ENCODE results near the gene HOMER3. TPM values are rescaled to one million over a fixed set of nuclear protein-coding genes. Genes with fewer than 3 reads are reported as not detected.
"Not testable (repeated sequence)": the region's sequence is repeated elsewhere in the genome, so short reads cannot be mapped to it uniquely, and the experiment has no call there.

Gene HOMER3
- total RNA-seq, 4 donors from 2014 or later: 16.6 to 47.8 (median 40.6) TPM

DNA sequence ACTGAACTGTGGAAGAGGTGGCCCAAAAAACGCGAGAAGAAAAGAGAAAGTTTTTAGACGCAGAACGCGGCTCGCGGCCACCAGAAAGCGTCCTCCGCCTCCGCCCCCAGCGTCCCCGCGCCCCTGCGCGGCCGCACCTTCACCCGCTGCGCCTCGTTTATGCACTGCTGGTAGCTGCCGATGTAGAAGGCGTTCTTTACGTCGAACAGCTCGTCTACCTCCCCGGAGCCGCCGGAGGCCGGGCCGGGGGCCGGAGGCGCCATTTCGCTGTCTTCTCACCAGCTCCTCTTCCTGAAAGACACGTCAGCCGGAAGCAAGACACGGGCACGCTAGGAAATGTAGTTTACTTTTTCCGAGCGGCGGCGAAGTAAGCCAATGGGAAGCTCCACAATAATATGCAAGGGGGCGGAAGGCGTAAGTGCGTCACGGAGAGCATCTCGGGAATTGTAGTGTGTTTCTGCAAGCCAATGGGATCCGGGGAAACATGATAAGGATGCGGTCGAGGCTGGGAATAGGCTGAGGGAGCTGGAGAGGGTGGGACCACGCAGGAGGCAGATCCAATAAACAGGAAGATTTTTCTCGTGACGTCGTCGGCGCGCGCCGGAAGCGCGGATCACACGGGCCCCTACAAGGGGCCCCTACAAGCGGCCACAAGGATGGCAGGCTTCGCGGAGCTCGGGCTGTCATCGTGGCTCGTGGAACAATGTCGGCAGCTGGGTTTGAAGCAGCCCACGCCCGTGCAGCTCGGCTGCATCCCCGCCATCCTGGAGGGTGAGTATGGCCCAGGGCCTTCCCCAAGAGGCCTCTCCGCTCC is 21.7 kb downstream of the HOMER3 start, which contains the start of the genes COPE and DDX49:
Gene COPE (minus strand): TSS at position 302 of the 814 bp plus-strand sequence. CDS start 39 bp downstream, at position 263.
Gene DDX49 (plus strand): TSS at position 630 of the 814 bp plus-strand sequence. CDS start 27 bp downstream, at position 657.
- peak; percentile 96 for DNase-seq (ENCODE audit: low spot score)
- TF ChIP-seq, protein P1, sequence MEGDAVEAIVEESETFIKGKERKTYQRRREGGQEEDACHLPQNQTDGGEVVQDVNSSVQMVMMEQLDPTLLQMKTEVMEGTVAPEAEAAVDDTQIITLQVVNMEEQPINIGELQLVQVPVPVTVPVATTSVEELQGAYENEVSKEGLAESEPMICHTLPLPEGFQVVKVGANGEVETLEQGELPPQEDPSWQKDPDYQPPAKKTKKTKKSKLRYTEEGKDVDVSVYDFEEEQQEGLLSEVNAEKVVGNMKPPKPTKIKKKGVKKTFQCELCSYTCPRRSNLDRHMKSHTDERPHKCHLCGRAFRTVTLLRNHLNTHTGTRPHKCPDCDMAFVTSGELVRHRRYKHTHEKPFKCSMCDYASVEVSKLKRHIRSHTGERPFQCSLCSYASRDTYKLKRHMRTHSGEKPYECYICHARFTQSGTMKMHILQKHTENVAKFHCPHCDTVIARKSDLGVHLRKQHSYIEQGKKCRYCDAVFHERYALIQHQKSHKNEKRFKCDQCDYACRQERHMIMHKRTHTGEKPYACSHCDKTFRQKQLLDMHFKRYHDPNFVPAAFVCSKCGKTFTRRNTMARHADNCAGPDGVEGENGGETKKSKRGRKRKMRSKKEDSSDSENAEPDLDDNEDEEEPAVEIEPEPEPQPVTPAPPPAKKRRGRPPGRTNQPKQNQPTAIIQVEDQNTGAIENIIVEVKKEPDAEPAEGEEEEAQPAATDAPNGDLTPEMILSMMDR (IDR thresholded peaks at IDR 0.05): no peak
- peak; percentile 99 for ATAC-seq (ENCODE audit: low FRiP score)

DNA sequence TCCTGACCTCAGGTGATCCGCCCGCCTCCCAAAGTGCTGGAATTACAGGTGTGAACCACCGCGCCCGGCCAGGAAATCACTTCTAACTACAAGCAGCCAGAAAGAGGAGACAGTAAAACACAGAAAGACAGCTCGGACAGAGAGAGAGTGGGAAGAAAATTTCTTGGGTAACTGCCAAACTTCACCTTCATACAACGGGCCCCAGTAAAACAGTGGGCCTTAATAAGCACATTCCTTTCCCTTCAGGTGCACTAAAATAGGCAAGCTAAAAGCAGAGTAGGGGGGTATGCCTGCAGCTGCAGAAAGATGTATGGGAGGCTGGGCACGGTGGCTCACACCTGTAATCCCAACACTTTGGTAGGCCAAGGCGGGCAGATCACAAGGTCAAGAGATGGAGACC is 23.4 kb downstream of the HOMER3 start:
- ATAC-seq (ENCODE audit: low FRiP score); DNase-seq (ENCODE audit: low spot score): not testable (repeated sequence)

DNA sequence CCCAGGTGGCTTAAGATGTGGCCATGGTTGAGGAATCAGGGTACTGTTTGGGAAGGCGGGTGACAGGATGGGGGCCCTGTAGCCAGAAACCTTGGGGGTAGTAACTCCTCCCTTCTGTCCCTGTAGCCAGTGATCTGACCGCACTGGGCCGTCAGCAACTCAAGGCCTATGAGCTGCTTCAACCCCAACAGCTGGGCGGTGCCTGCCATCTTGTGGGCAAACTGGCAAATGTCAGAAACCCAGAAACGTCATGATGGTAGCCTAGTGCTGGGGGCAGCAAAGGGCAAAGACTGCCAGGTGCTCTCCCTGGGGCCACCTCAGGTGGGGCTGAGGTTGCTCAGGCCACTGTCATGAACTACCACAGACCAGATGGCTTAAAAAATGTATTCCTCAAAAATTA is 25.4 kb downstream of the HOMER3 start:
- TF ChIP-seq, protein P1 (IDR thresholded peaks at IDR 0.05): no peak
- DNase-seq (ENCODE audit: low spot score) (no peak), ATAC-seq (ENCODE audit: low FRiP score) (no peak)

DNA sequence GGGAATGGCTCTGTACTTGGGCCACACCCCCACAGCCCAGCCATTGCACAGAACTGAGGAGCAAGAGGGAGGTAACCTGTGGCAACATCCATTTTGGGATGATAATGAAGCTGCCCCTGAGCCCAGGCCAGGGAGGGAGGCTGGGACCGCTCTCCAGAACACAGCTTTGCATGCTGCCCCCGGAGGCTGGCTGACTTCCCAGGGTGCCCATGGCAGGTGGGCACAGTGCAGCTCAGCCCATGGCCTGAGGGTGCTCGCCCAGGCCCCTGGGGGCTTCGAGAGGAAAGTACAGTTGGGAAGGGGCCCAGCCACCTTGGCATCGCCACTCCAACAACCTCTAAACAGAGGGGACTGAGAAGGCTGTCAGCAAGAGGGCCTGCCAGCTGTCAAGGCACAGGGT is 27.6 kb downstream of the HOMER3 start:
- no peak for DNase-seq (ENCODE audit: low spot score)
- TF ChIP-seq, protein P1 (IDR thresholded peaks at IDR 0.05): no peak
- no peak for ATAC-seq (ENCODE audit: low FRiP score)

DNA sequence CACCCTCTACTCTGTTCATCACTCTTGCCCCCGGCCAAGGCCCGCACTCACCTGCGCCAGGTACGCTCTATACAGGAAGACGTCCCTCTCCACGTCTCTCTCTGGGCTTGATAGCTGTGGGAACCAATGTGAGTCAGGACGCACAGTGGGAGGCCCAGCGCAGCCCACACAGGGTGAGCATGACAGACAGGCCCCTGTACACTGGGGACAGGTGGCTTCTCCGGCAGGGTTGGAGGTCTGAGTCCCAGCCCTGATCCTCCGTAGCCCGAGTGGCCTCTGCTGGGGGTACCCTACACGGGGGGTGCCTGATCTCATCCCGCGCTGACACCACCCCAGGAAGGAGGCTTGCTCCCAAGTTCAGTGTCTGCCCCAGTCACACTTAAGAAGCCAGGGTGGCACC is 28.1 kb downstream of the HOMER3 start:
- TF ChIP-seq, protein P1 (IDR thresholded peaks at IDR 0.05): no peak
- no peak for DNase-seq (ENCODE audit: low spot score)
- peak; percentile 17 for ATAC-seq (ENCODE audit: low FRiP score)

DNA sequence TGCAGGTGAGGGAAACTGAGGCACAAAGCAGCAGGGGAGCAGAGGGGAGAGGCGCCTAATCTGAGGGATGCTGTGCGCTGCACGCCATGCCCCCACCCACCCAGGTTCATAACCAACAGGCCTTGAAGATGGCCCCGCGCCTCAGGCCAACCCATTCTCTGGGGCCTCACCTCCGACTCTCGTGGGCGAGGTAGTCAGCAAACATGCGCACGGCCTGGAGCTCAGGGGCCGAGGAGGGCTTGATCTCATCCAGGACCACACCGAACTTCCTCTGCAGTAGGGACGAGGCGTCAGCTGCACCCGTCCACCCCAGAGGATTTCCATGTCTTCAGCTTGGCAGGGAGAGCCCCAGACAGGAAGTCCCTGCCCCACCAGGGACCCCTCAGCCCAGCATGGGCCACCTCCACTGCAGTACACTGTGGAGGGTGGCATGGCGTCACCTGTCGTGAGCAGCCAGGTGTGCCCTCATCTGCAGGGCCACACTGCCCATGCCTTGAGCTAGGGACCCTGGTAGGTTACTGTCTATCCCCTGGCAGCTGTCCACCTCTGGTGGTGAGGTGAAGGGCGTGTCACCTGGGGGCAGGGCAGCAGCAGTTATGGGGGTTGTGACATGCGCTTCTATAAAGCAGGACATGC is 30.1 kb downstream of the HOMER3 start:
- DNase-seq (ENCODE audit: low spot score) (no peak), ATAC-seq (ENCODE audit: low FRiP score) (no peak)
- TF ChIP-seq, protein P1 (IDR thresholded peaks at IDR 0.05): no peak

DNA sequence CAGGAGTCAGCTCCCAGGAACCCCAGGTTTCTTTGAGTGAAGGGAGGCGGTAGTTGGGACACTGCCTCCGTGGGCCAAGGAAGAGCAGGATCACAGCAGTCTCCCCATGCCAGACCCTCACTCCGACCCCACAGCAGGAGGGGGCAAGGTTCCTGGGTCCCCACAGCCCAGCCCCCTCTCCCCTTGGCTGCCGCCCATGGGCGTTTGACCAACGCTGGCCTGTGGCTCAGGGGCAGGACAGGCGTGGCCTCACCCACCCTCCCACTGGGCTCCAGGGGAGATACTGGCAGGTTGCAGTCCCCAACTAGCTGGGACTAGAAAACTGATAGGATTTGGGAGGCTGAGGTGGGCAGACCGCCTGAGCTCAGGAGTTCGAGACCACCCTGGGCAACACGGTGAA is 31.0 kb downstream of the HOMER3 start:
- DNase-seq (ENCODE audit: low spot score) (no peak), ATAC-seq (ENCODE audit: low FRiP score) (no peak)

More for the DNA sequence above, 31.0 kb downstream of the HOMER3 start:
- TF ChIP-seq, protein P1 (IDR thresholded peaks at IDR 0.05): no peak
